GM13976 (cell line): Measurements from ENCODE around the gene CLIP1.

Experiments used
- DNase-seq: peaks from one replicate; pipeline ENCODE4 v3.0.0; 2012; ENCODE audit warnings: low spot score
- in situ Hi-C: fragments of 300-500 bp; cut with MboI; formaldehyde crosslinking; loops from one replicate; pipeline ENCODE4 v1.12.0; 2022; ENCODE audit warnings: low sequenced_read_pairs, mixed read lengths, inconsistent platforms; ENCODE audit not compliant: unreplicated experiment
- TF ChIP-seq, protein P1 (sequence below): IDR thresholded peaks from 2 replicates; pipeline ENCODE4 v1.5.1; 2012; ENCODE audit warnings: borderline replicate concordance, mild to moderate bottlenecking; ENCODE audit not compliant: insufficient read depth; ENCODE audit errors: extremely low read depth, missing control alignments, control extremely low read depth

The CLIP1 gene

DNA sequence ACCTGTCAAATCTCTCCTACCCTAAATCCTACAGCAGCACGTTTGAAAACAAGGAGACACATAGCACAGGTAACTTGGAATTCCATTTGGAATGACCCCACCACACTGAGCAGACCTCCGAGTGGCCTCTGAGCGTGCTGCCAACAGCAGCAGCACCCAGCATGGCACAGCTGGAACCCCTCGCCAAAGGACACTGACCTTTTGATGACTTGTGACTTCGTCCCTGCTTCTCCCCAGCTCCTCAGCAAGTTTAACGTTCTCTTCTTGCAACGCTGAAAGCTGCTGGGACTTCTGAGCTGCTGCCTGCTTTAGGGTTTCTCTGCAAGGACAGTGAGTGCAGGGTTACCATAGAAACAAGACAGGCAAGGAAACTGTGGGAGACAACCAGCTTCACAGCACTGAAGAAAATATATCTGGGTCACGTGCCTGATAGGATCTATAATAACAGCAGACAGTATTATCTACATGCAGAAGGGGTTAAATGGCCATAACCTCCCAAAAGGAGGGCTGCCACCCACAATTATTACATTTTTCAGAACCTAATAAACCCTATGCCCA lies 112.8 kb downstream of the CLIP1 start:
- TF ChIP-seq, protein P1, sequence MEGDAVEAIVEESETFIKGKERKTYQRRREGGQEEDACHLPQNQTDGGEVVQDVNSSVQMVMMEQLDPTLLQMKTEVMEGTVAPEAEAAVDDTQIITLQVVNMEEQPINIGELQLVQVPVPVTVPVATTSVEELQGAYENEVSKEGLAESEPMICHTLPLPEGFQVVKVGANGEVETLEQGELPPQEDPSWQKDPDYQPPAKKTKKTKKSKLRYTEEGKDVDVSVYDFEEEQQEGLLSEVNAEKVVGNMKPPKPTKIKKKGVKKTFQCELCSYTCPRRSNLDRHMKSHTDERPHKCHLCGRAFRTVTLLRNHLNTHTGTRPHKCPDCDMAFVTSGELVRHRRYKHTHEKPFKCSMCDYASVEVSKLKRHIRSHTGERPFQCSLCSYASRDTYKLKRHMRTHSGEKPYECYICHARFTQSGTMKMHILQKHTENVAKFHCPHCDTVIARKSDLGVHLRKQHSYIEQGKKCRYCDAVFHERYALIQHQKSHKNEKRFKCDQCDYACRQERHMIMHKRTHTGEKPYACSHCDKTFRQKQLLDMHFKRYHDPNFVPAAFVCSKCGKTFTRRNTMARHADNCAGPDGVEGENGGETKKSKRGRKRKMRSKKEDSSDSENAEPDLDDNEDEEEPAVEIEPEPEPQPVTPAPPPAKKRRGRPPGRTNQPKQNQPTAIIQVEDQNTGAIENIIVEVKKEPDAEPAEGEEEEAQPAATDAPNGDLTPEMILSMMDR, result no peak
- no peak for DNase-seq
- in situ Hi-C loops, result no loop called here

DNA sequence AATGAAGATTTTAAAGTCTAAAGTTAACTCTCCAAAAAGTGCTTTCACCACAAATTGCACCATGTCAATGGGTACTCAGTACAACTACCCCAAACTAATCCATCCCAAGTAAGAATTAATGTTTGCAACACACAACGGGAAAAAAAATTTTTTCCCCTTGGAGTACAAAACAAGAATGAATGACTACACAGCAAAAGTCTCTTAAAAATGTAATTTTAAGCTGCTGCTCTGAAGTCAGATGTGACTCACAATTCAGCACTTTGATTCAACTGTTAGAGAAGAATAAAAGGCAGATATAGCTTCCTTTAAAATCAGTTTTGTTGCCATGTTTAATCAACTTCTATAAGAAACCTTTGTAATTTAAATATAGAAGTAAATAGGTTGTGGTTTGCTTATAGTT lies 113.7 kb downstream of the CLIP1 start:
- TF ChIP-seq, protein P1, result no peak
- in situ Hi-C loops, result no loop called here
- DNase-seq, result no peak

DNA sequence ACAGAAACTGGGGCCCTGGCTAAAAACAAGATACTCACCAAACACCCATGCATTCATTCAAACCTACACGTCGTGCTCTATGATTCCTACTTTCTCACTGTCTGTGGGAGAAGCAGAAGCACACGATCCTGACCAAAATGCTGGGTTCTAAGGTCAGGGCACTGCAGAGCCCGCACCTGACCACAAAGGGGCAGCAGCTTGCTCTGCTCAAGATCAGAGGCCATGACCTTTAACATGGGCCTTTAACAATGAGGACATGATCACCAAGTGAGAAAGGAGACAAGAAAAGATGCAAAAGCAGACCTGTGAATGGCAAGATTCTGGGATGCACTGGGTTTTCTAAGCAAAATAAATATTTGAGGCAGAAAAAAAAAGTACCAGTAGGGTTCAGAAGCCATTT lies 116.1 kb downstream of the CLIP1 start:
- TF ChIP-seq, protein P1, result no peak
- DNase-seq, result no peak
- in situ Hi-C loops, result no loop called here

DNA sequence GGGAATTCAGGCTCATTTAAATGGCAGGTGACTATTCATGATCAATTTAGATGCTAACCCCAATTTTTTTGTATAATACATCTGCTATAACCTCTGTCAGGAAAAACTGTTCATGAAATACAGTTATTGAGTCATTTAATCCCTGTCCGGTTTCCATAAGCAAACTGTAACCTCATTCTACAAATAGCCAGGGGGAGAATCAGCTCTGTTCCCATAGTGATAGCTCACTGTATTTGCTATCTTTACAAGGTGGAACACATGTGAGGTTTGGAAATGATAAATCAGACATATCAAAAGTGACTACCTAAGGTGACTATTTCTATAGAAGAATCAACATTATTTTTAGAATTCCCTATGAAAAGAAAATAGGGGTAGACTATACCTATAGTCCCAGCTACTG lies 117.5 kb downstream of the CLIP1 start:
- TF ChIP-seq, protein P1, result no peak
- in situ Hi-C loops, result no loop called here
- DNase-seq, result no peak

DNA sequence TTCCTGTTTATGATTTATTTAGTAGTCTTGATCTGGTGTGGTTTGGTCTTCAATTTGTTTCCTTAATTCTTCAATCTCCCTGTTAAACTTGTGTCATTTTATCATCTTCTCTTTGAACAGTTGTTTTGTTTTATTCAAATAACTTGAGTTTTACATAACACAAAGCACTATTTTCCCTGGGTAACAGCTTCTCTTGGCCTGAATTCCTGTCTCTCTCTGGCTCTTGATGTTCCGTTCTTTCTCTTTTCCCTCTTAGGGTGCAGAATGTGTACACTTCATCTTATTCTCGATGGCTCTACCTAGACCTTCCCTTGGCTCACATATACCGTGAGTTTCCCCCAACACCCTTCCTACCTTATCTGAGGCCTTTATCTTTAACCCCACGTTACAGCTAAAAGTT lies 119.4 kb downstream of the CLIP1 start:
- TF ChIP-seq, protein P1, result no peak
- in situ Hi-C loops, result no loop called here

DNA sequence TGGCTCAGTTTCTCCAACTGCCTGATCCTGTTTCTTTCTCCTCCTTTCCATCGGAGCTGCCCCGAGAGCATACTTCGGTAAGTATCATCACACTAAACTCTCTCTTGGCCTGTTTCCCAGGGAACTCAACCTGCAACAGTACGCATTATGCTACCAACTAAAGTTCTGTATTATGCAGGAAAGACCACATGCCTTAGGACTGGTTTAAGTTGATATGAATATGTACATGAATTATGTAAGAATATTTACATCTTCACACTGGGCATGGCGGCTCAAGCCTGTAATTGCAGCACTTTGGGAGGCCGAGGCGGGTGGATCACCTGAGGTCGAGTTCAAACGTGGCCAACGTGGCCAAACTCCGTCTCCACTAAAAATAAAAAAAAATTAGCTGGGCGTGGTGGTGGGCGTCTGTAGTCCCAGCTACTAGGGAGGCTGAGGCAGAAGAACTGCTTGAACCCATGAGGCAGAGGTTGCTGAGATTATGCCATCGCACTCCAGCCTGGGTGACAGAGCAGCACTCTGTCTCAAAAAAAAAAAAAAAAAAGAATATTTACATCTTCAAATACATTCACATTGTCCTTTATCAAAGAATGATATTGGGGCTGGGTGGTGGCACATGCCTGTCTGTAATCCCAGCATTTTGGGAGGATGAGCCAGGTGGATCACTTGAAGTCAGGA lies 124.3 kb downstream of the CLIP1 start:
- in situ Hi-C loops, result no loop called here
- TF ChIP-seq, protein P1, result no peak
- DNase-seq, result no peak

More for the DNA sequence above, 119.4 kb downstream of the CLIP1 start:
- DNase-seq, result no peak
